Inflammatory macrophage treated with lipopolysaccharide for 1 hour (primary cell): Measurements from ENCODE around the gene BCL6B.
A peak's percentile ranks its signal among the peaks of the same experiment; 100 is the strongest.

Experiments
- DNase-seq, 2 donors: peaks; one replicate each; pipeline ENCODE4 v3.0.0-alpha.2; 2020 to 2022

BCL6B gene

DNA sequence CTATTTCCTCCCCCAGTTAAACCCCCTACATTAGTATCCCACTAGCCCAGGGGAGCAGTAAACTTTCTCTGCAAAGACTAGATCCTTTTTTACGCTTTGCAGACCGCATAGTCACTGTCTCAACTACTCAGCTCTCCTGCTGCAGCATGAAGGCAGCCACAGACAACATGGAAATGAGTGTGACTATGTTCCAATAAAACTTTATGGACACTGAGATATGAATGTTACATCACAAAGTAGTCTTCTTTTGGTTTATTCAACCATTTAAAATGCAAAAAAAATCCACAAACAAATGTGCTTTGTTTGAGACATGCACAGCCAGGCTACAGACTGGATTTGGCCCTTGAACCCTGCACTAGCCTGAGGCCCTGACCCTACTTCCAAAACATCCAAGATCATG lies 12.3 kb upstream of the BCL6B start:
- no peak for DNase-seq

- DNase-seq: no peak
These were observed 11.4 kb upstream of the BCL6B start for GRCh38 chr17:7011415-7011814.

GRCh38 chr17:7011942-7012254 lies 11.0 kb upstream of the BCL6B start:
- DNase-seq: no peak

DNA sequence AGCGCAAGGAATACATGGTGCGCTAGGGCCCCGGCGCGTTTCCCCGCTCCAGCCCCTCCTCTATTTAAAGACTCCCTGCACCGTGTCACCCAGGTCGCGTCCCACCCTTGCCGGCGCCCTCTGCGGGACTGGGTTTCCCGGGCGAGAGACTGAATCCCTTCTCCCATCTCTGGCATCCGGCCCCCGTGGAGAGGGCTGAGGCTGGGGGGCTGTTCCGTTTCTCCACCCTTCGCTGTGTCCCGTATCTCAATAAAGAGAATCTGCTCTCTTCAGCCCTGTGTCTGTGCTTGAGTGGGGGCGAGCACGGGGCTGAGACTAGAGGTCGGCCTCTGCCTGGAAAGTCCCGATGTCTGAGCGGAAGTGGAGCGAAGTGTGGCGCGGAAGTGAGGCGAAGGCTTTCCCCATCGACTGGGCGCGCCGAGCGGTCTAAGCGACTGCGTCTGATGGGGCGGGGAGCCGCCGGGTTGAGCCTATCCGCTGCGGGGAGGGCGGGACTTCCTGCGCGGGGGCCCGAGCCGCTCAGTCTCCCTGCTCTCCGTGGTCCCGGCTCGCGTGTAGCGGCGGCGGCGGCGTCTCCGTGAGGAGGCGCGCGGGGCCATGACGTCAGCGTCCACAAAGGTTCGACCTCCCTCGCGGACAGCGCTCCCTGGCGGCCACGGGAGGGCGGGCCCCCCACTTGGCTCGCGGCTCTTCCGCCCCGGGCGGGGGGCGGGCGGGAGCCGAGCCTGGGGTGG lies 8.4 kb upstream of the BCL6B start:
- peak; percentile 97 to 98 for DNase-seq

DNA sequence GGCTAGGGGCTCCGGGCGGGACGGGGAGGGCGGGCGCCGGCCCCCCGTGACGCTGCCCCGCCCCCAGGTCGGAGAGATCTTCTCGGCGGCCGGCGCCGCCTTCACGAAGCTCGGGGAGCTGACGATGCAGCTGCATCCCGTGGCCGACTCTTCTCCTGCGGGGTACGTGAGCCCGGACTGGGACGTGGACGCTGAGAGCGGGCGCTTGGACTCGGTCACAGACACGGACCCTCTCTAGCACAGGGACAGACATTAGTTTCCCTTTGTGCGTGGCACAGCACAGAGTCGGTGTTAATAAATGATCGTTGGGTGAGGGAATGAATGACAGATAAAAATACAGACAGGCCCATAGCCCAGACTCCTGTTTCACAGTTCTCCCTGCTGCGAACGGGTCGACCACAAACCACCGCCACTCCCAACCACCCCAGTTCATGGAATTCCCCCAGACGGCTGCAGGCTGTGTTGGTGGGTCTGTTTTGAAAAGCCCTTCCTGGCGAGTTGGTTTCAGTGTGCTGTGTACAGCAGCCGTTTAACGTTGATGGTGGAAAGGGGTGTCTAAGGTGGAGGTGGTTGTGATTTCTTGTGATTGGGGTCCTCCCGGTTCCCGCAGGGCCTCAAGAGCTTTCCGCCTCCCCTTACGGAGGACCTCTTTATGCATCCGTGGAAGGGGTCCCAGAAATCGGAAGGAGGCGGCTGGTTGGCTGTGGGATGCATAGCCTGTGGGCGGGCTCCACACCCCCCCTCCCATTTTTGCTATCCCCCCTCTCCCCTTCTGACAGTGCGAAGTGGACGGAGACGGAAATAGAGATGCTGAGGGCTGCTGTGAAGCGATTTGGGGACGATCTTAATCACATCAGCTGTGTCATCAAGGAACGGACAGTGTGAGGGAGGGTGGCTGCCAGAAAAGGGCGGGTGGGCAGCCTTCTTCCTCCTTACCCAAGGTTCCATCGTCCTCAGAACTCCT lies 7.6 kb upstream of the BCL6B start:
- peak; percentile 75 to 78 for DNase-seq

- DNase-seq: no peak
These were observed 6.4 kb upstream of the BCL6B start for GRCh38 chr17:7016418-7016817.

DNA sequence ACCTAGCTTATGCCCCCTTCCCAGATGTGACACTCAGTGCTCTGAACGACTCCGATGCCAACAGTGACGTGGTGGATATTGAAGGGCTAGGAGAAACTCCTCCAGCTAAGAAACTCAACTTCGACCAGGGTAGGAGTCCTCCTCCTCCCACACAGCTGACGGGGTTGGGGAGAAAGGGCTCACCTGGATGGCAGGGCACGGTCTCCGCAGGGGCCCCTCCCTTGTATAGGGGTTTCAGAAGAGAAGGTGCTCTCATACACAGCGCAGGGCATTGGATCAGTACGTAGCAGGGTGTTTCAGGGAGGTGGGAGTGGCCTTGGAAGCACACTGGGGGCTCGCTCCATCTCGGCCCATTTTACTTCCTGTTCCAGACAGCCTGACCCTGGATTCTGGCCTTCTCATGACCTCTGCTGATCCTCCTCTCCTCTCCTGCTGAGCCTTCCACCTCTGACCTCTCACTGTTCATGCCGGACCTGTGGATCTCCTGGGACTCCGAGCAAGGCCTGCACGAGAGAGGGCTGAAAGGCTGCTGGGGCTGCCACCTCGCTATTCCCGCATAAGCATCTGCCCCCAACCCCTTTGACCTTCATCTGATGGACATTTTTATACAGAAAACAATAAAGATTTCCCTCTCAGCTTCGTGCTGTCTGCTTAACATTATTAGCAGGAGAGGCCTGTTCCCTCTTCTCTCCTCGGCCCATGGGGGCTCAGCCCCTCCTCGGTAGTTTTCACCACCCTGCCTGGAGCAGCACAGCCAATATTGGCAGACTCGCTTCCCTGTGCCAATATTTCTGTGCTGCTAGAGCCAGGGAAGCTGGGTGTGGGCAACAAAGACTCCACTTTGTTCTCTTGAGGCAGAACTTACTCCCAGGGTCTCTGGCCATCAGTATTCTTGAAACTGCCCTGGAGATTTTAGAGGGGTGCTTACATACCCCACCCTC lies 5.7 kb upstream of the BCL6B start:
- no peak for DNase-seq

- DNase-seq: no peak
These were observed 5.0 kb upstream of the BCL6B start for GRCh38 chr17:7017827-7018200.

DNA sequence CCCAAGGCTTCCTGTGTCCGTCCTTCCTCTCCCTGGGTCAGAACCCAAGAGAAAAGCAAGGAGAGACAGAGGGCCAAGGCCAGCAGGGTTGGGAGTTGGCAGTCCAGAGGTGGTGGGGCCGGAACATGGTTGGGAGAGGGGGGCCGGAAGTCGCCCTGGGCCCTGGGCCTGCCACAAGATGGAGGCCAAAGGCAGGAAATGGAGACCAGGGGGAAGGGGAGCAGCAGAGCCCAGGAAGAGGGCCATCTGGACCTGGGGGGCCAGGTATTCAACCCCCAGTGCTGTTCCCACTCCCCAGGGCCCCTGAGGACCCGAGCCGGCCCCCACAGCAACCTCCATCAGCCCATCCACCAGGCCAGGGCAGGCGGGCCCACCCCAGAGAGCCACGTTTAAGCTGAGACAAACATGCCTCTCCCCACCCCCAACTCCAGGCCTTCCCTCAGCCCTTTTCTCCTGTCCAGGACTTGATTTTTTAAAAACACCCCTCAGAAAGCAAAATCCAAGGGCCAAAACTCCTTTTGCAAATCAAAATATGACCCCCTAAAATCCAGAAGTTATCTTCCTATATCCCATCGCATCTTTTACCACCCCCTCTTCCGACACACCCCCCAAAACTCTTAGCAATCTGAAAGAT lies 4.4 kb upstream of the BCL6B start:
- no peak for DNase-seq

DNA sequence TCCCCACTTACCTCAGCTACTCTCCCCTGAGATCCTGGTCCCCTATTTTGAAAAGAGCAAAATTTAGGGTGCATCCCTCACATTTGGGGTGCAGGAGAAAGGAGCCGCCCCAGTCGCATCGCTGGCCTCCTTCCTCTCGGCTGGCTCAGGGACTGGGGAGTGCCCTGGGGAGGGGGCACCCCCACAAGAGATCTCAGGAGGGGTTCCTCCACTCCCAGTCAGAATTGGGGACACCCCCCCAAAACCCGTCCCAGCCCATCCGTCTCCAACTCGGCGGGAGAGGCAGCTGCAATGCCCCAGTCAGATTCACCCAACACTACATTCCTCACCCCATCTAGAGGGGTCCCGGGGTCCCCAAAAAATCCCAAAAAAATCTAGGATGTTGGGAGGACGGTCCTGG lies 3.5 kb upstream of the BCL6B start:
- DNase-seq: no peak

DNA sequence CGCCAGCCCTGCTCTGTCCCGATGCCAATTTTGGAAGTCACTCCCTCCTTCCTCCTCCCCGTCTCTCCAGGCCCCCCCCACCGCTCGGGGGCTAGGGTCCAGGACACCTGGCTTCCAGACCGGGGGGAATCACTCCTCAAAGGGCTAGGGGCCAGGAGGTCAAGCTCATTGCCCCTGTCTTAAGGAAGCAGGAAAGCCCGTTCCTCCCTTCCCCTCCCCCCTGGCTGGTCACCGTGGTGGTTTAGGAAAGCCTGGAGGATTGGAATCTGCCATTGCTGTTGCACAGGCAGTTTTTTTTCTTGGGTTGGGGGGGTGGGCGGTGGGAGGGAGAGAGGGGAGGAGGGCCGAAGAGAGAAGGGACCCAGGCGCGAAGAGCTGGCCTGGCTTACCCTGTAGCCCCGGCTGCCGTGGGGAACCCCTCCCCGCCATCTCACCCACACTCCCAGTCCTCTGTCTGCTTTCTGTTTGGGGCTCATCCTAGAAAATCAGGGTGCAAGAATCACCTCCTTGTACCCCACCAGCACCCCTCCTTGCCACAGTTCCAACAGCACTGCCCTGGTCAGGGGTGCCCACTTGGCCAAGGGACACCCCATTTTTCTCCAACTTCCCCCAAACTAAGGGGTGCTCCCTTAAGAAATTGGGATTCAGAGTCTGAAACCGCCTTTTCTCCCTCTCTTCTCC lies 2.9 kb upstream of the BCL6B start:
- no peak for DNase-seq

DNA sequence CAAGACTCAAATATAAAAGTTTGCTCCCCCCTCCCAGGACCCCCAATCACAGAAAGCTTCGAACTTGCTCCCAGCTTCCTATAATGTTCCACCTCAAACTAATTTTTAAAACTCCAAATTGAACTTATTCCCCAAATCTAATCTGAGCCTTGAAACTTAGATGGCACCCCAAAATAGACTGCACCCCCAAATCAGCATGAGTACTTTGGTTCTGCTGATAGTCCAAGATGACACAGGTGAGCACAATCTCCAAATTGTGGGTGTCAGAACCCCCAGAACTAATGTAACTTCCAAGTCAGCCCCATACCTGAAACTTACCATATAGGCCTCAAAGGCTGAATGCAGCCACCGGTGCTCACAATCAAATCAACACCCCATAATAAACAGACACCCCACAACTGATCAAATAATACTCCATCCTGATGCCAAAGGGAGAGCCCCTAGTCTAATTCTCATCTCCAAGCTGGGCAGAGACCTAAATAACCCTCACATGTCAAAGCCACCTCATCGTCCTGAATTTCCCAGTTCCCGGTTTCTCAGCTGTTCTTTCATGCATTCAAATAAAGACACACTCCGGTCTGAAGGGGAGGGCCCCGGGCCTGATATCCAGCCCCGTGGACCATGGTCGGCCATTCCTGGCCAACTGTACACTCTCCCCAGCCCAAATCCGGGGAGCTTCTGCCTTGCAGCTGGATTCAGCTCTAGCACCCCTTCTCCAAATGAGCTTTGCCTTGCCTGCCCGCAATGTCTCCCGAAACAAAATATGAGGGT lies 1.8 kb upstream of the BCL6B start:
- DNase-seq: no peak

DNA sequence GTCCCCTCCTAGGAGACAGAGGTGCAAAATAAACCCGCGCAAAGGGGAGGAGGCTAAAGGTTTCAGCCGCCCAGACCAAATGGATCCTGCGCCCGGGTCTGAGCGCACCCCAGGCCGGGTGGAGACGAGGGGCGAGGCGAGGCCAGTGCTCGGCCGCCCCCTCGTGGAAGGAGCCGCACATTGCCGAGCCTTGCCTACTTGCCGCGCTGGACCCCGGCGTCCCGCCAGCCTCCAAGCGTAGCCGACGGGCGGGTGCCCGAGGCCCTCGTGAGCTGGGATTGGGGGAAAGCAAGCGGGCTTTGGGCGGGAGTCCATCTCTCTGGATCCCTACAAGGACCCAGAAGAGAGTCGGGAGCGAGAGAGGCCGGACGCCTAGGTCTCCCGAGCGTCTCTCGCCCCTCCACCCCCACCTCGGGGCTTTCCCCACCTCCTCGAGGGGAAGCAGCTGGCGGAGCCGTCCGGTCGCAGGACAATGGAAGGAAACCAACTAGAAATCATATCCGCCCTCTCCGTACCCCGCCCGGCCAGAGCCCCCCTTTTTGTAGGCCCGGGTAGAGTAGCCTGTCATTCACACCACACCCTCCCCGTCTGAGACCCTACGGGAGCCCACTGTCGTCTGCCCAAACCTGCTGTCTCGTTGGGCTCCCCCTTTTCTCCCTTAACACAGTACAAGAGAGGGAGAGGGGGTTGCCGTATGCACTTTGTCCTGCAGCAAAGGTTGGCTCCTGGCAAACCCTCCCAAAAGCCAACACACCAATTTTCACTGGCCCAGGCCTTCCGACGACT lies 664 bp upstream of the BCL6B start:
- DNase-seq: peak; percentile 45 to 86

DNA sequence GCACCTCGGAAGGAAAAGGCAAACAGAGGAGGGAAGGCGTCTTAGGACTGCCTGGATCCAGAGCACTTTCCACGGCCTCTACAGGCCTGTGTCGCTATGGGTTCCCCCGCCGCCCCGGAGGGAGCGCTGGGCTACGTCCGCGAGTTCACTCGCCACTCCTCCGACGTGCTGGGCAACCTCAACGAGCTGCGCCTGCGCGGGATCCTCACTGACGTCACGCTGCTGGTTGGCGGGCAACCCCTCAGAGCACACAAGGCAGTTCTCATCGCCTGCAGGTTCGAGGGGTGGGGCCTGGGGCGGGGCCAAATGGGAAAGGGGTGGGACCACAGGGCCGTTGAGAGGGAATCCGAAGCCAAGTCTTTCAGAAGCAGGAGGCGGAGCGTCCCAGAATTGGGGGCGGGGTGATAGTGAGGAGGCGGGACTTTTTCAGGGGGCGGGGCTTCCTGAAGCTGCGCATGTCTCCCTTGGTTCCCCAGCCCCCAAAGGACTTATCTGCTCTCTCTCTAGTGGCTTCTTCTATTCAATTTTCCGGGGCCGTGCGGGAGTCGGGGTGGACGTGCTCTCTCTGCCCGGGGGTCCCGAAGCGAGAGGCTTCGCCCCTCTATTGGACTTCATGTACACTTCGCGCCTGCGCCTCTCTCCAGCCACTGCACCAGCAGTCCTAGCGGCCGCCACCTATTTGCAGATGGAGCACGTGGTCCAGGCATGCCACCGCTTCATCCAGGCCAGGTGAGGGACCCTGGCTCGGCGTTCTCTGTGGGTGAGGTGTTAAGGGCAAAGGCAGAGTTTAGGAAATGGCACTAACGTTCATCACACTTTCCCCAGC lies 939 bp downstream of the BCL6B start:
- DNase-seq: peak; percentile 93 to 99

DNA sequence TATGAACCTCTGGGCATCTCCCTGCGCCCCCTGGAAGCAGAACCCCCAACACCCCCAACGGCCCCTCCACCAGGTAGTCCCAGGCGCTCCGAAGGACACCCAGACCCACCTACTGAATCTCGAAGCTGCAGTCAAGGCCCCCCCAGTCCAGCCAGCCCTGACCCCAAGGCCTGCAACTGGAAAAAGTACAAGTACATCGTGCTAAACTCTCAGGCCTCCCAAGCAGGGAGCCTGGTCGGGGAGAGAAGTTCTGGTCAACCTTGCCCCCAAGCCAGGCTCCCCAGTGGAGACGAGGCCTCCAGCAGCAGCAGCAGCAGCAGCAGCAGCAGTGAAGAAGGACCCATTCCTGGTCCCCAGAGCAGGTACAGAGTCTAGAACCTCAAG lies 1.5 kb downstream of the BCL6B start:
- no peak for DNase-seq

GRCh38 chr17:7025245-7025644 lies 2.4 kb downstream of the BCL6B start:
- DNase-seq: no peak

DNA sequence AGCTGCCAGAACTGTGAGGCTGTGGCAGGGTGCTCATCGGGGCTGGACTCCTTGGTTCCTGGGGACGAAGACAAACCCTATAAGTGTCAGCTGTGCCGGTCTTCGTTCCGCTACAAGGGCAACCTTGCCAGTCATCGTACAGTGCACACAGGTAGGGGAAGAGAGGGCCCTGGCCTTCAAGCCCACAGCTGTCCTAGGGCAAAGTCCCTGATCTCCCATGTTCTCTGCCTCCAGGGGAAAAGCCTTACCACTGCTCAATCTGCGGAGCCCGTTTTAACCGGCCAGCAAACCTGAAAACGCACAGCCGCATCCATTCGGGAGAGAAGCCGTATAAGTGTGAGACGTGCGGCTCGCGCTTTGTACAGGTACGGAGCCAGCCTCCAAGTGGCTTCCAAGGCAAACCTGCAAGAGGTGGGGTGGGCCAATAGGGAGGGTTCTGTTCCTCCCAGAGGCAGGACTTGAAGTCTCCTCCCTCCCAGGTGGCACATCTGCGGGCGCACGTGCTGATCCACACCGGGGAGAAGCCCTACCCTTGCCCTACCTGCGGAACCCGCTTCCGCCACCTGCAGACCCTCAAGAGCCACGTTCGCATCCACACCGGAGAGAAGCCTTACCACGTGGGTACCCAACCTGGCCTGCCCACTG lies 3.7 kb downstream of the BCL6B start:
- no peak for DNase-seq

GRCh38 chr17:7027335-7027734 lies 4.5 kb downstream of the BCL6B start:
- DNase-seq: no peak

GRCh38 chr17:7029096-7029495 lies 6.2 kb downstream of the BCL6B start:
- DNase-seq: no peak
